Activated naive CD4-positive, alpha-beta T cell treated with anti-CD3 and anti-CD28 coated beads for 36 hours (primary cell): ENCODE results near the gene KCNK5. TPM values are rescaled to one million over a fixed set of nuclear protein-coding genes. Genes with fewer than 3 reads are reported as not detected.
A peak's percentile ranks its signal among the peaks of the same experiment; 100 is the strongest.

Source experiments
- CTCF ChIA-PET: fragments of 350-600 bp; sonication (Branson Sonifier 250); formaldehyde crosslinking; loops from one replicate; lab custom pipeline; 2021; ENCODE audit warnings: antibody characterized with exemption; lab: Charles Lee
- DNase-seq: peaks from one replicate; pipeline ENCODE4 v3.0.0-alpha.2; 2020
- H3K27ac Mint-ChIP-seq: one replicate; pipeline ENCODE4 v1.8.0; 2021; ENCODE audit warnings: mild to moderate bottlenecking, mixed read lengths
- H3K27me3 Mint-ChIP-seq: one replicate; pipeline ENCODE4 v1.8.0; 2021; ENCODE audit warnings: low read depth, mixed read lengths
- H3K36me3 Mint-ChIP-seq: one replicate; pipeline ENCODE4 v1.8.0; 2021; ENCODE audit warnings: low read depth, mixed read lengths
- H3K4me1 Mint-ChIP-seq: one replicate; pipeline ENCODE4 v1.8.0; 2021; ENCODE audit warnings: low read depth, mixed read lengths
- H3K4me3 Mint-ChIP-seq: one replicate; pipeline ENCODE4 v1.8.0; 2021; ENCODE audit warnings: mild to moderate bottlenecking, moderate library complexity, mixed read lengths
- H3K9me3 Mint-ChIP-seq: one replicate; pipeline ENCODE4 v1.8.0; 2021; ENCODE audit warnings: mixed read lengths
- intact Hi-C: fragments of 100-400 bp; cut with micrococcal nuclease; formaldehyde crosslinking; loops from one replicate; pipeline ENCODE4 v1.15.1; 2023
- total RNA-seq, 2 experiments: library from RNA; stranded (reverse); gene quantifications; one replicate each; pipeline ENCODE4 v1.2.3, GENCODE V29; 2021

The KCNK5 gene
- total RNA-seq, 2 experiments from 2014 or later = 9.0 to 9.2 TPM

DNA sequence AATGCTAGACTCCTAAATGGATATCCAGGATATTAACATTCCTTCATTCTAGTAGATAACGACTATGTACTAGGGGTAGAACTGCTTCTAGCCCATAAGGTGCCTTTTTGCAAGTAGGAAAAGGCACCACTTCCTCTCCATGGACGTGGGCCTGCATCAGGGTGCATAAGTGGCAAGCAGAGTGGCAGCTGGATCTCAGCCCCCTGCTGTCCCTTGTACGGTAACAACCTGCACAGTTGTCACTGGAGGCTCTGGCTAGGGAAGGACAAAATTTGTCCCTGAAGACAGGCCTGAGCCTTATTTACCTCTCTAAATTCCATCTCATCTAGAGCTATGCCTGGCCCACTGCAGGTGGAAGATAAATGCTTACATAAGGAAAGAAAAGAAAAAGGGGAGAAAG is 71.8 kb downstream of the KCNK5 start:
- peaks cover 3% of the 10 kb centered on the region for H3K36me3 Mint-ChIP-seq
- no peak overlapping the region for H3K4me3 Mint-ChIP-seq
- H3K4me1 Mint-ChIP-seq = peaks cover 16% of the 10 kb centered on the region
- DNase-seq = no peak
- peaks cover 4% of the 10 kb centered on the region for H3K9me3 Mint-ChIP-seq
- H3K27me3 Mint-ChIP-seq = no peaks in the 10 kb centered on the region
- intact Hi-C loops = loop anchor here (2.0 to 10.0 kb wide), 2 partner anchors 113 to 185 kb away; partner anchors contain the start of gene GLP1R
- no peak overlapping the region for H3K27ac Mint-ChIP-seq
- CTCF ChIA-PET = interaction anchor here (0.7 to 4.7 kb wide), 6 partner anchors 12 to 285 kb away, joined by 3 to 29 read pairs (median 4); no protein-coding TSS in a partner anchor

DNA sequence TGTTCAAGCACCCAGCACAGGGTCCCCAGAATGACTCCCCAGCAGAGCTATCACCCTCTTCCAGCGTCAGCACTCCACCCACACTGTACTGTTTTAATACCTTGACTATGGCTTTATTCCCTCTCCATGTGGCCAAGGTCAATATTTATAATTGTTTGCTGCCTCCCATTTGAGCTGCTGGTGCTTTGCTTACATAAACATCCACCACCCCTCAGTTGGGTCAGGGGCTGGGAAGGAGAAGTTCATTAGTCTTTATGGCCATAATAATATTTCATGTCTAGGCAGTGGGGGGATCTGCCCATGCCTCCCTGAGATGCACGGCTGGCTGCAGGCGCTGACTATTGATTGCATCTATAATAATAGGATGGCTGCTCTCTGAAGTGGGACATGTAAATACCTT is 72.5 kb downstream of the KCNK5 start:
- Mint-ChIP-seq H3K27me3 (no peaks in the 10 kb centered on the region), H3K4me3 (no peak overlapping the region), H3K4me1 (peaks cover 23% of the 10 kb centered on the region), H3K9me3 (peaks cover 4% of the 10 kb centered on the region), H3K36me3 (peaks cover 3% of the 10 kb centered on the region), H3K27ac (no peak overlapping the region)
- CTCF ChIA-PET = interaction anchor here (0.9 to 4.7 kb wide), 2 partner anchors 147 to 154 kb away, joined by 3 to 29 read pairs; no protein-coding TSS in a partner anchor
- intact Hi-C loops = loop anchor here (2.0 to 10.0 kb wide), 2 partner anchors 112 to 184 kb away; partner anchors contain the start of gene GLP1R
- DNase-seq = no peak

DNA sequence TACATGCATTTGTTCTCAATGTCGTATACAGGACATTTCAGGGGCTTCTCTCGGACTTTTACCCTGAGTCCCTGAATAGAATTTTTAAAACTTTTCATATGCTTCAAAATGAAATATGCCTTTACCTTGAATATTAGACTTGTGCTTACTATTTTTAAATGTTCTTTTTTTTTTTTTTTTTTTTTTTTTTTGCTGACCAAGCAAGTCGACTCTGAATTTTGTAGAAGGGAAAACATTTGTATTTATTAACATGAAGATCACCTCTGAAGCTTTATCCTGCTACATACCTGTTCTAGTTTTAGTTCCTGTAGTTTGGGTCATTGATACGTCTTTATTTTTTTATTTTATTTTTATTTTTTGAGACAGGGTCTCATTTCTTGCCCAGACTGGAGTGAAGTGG is 74.6 kb downstream of the KCNK5 start:
- no peak overlapping the region for H3K4me3 Mint-ChIP-seq
- intact Hi-C loops = loop anchor here (10.0 kb wide), 1 partner anchor 110 kb away; the partner anchor contains the start of gene GLP1R

DNA sequence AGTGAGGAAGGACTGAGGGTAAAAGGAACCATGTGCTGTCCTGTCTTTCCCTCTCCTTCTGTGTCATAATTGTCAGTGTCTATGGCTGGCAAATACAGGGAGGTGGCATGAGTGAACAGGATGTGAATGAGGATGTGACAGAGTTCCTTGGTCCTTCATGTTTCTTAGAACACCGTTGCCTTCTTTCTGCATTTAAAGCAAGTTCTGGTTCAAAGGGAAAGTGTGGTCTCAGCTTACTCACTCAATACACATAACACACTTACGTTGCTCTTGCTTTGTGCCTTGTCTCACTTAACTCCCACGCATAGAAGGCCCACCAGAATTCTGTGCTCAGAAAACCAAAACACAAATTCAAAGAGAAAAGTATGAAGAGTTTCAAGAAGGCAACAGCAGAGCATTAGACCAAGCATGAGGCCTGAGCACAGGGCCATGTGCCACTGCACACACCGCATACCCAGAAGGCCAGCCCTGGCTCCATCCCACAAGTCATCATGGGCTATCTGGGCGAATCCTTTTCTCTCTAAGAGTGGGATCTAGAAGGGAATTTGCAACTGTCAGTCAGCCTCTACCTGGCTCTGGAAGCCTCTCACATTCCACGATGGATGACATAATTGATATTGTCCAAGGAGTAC is 75.4 kb downstream of the KCNK5 start:
- Mint-ChIP-seq H3K4me1 (peaks cover 29% of the 10 kb centered on the region), H3K27ac (peak overlapping the region; percentile 44), H3K36me3 (no peaks in the 10 kb centered on the region), H3K9me3 (no peaks in the 10 kb centered on the region), H3K4me3 (no peak overlapping the region), H3K27me3 (peaks cover 3% of the 10 kb centered on the region)
- CTCF ChIA-PET = interaction anchor here (0.7 to 2.3 kb wide), 8 partner anchors 12 to 281 kb away, joined by 3 to 10 read pairs (median 4); partner anchors contain the start of gene SAYSD1
- intact Hi-C loops = loop anchor here (1.0 to 10.0 kb wide), 2 partner anchors 40 to 109 kb away; partner anchors contain the start of gene GLP1R
- peak; percentile 59 for DNase-seq

More for the DNA sequence above, 74.6 kb downstream of the KCNK5 start:
- H3K4me1 Mint-ChIP-seq = peaks cover 29% of the 10 kb centered on the region
- CTCF ChIA-PET = no interaction called here
- no peak overlapping the region for H3K27ac Mint-ChIP-seq
- H3K27me3 Mint-ChIP-seq = peaks cover under 1% of the 10 kb centered on the region
- peaks cover 3% of the 10 kb centered on the region for H3K36me3 Mint-ChIP-seq
- H3K9me3 Mint-ChIP-seq = peaks cover 2% of the 10 kb centered on the region
- DNase-seq = no peak

DNA sequence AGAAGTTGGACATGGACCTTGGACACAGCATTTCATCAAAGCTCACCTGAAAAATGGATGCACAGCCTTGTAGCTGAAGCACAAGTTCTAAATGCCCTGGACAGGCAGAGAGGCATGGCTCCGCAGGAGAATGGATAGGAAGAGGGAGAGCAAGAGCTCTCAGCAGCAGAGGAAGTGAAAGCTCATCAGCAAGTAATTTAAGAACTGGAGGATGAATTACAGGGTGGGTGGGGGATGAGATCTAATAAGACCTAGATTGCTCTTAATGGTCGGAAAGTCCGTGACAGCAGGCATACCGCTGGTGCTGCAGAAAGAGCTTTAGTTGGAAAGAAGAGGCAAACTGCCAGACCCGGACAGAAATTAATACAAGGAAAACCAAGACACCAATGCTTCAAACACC is 77.0 kb downstream of the KCNK5 start:
- H3K27ac Mint-ChIP-seq = no peak overlapping the region
- CTCF ChIA-PET = interaction anchor here (1.1 to 2.3 kb wide), 9 partner anchors 13 to 156 kb away, joined by 3 to 10 read pairs (median 4); partner anchors contain the start of gene SAYSD1

DNA sequence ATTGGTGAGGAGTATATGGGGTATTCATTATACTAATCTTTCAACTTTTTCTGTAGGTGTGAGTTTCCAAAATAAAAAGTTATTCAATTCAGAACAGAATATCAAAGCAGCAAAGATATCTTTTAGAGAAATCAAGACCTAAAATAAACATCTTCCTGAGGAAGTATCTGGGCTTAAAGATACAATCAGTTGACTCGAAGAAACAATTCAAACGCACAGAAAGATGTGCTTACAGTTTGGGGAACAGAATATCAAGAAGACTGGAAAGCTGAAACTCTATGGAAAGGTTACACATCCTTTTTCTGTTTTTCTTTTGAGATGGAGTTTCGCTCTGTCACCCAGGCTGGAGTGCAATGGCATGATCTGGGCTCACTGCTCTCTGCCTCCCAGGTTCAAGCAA is 78.1 kb downstream of the KCNK5 start:
- no peak overlapping the region for H3K4me3 Mint-ChIP-seq
- peaks cover 6% of the 10 kb centered on the region for H3K27me3 Mint-ChIP-seq
- H3K36me3 Mint-ChIP-seq = no peaks in the 10 kb centered on the region
- CTCF ChIA-PET = interaction anchor here (1.1 to 2.3 kb wide), 5 partner anchors 10 to 157 kb away, joined by 3 to 10 read pairs (median 3); partner anchors contain the start of gene SAYSD1
- H3K4me1 Mint-ChIP-seq = peaks cover 29% of the 10 kb centered on the region
- no peak for DNase-seq
- H3K27ac Mint-ChIP-seq = no peak overlapping the region
- intact Hi-C loops = loop anchor here (10.0 kb wide), 1 partner anchor 106 kb away; the partner anchor contains the start of gene GLP1R
- H3K9me3 Mint-ChIP-seq = no peaks in the 10 kb centered on the region

More for the DNA sequence above, 77.0 kb downstream of the KCNK5 start:
- Mint-ChIP-seq H3K4me1 (peaks cover 29% of the 10 kb centered on the region), H3K9me3 (no peaks in the 10 kb centered on the region), H3K27me3 (peaks cover 6% of the 10 kb centered on the region), H3K36me3 (no peaks in the 10 kb centered on the region), H3K4me3 (no peak overlapping the region)
- no peak for DNase-seq
- intact Hi-C loops = loop anchor here (10.0 kb wide), 1 partner anchor 107 kb away; the partner anchor contains the start of gene GLP1R

DNA sequence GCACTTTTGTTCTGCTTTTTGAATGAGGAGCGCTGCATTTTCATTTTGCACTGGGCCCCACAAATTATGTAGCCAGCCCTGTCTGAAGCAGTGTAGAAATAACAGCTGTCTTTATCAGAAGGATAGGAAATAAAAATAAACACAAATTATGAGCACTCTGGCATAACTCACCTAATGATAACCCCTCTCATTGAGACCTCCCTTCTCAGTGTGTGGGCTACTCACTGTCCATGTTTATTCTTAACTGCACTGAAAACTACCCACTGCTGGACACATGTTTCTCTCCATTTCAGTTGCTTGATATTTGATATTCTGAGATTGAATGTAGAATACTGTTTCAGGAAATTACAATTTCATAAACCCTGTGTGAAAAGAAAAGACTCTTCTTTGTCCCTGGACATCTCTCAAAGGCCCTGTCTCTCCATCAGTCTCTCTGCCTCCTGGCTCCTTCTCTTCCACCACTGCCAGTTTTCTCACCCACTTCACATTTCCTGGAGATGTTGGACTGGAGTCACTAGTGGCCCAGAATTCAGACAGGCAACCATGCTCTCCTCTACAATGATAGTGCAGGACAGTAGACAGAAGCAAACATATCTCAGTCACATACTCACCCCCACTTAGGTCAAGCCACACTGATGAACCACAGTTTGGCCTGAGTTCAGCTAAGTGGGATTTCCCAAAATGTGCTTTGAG is 84.6 kb downstream of the KCNK5 start:
- Mint-ChIP-seq H3K27me3 (peaks cover 11% of the 10 kb centered on the region), H3K9me3 (no peaks in the 10 kb centered on the region), H3K4me3 (no peak overlapping the region), H3K27ac (no peak overlapping the region), H3K4me1 (no peaks in the 10 kb centered on the region), H3K36me3 (no peaks in the 10 kb centered on the region)
- DNase-seq = no peak
- CTCF ChIA-PET = interaction anchor here (0.6 kb wide), 1 partner anchor 8 kb away, joined by 3 read pairs; no protein-coding TSS in a partner anchor
- intact Hi-C loops = no loop called here

DNA sequence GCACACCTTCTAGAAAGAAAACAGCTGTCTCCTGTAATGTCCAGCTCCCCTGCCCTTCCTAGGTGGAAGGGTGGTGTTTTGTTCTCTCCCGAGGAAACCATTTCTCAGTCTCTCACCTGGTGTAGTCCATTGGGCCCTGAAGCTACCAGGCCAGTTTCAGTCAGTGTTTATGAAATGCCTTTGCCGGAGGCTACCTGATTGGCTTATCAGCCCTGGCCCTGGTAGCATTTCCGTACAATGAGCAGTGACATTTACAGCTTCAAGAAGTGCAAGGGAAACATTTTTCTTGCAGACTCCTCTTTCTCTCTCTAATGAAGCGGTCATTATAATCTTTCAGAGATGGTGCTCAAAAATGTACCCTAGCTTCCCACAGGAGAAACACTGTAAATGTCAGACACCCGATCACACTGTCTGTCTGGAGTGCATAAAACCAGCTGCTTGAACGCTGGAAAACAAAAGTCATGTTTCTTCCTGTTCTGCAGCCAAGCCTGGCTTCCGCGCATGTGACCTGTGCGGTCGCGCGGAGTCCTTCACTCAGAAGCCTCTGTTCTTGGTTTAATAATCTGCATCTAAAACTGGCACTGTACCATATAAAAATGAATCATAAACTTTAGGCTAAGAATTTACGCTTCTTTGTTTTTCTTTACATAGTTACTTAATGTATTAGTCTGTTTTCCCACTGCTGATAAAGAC is 85.9 kb downstream of the KCNK5 start:
- peaks cover 8% of the 10 kb centered on the region for H3K27me3 Mint-ChIP-seq
- CTCF ChIA-PET = no interaction called here
- intact Hi-C loops = no loop called here
- H3K36me3 Mint-ChIP-seq = no peaks in the 10 kb centered on the region
- no peak for DNase-seq
- H3K4me1 Mint-ChIP-seq = no peaks in the 10 kb centered on the region
- H3K27ac Mint-ChIP-seq = no peak overlapping the region
- H3K9me3 Mint-ChIP-seq = peaks cover 2% of the 10 kb centered on the region
- no peak overlapping the region for H3K4me3 Mint-ChIP-seq

DNA sequence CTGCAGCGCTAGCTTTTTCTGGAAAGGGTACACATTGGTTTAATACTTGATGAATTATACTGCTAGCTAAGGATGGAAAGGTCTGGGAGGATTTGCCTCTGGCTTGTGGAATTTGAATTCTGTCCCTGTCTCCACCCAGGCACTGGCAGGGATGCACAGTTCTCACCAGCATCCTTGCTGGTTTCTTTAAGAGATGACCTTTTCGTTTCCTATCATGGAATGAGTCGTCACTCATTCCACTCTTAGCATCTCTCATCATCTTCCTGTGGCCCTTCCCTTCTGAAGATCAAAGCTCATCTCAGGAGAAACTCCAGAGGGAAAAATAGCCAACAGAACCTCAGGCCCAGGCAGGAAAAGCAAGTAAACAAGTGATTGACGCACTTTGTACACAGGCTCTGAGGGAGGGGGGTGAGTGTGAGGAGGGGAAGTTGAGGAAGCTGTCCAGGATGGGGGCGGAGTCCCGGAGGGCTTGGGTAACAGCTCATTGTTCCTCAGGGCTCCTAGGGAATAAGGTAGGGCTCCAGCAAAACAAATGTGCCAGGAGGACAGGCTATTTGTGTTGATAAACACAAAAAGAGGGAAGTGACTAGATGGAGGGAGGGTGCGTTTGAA is 88.6 kb downstream of the KCNK5 start:
- H3K36me3 Mint-ChIP-seq = no peaks in the 10 kb centered on the region
- H3K4me1 Mint-ChIP-seq = no peaks in the 10 kb centered on the region
- peaks cover 12% of the 10 kb centered on the region for H3K27me3 Mint-ChIP-seq
- CTCF ChIA-PET = interaction anchor here (1.0 kb wide), 1 partner anchor 10 kb away, joined by 3 read pairs; no protein-coding TSS in a partner anchor
- intact Hi-C loops = no loop called here
- DNase-seq = no peak
- H3K27ac Mint-ChIP-seq = no peak overlapping the region
- no peak overlapping the region for H3K4me3 Mint-ChIP-seq
- H3K9me3 Mint-ChIP-seq = peaks cover 10% of the 10 kb centered on the region
